Measurements from ENCODE around the gene CHRNG. TPM values are rescaled to one million over a fixed set of nuclear protein-coding genes. Genes with fewer than 3 reads are reported as not detected.

The CHRNG gene
- polyA plus RNA-seq, 2 of the 4 experiments (the other 2 are of a cell fraction), result not detected

- POLR2A ChIA-PET, result no interaction called here
- no peak for DNase-seq (ENCODE audit: low read depth in 1 of 2, low spot score in 1 of 2)
- WGBS (ENCODE audit: missing lambda C conversion rate), result 93% methylated on average over 15 of the region's 21 CpGs
- peak overlapping the region; percentile 58 to 85; a peak in 5 of 6 replicates for H3K27ac ChIP-seq
- H3K9me3 ChIP-seq, result no peaks in the 10 kb centered on the region
- FAIRE-seq, result no peak
- H3K4me1 ChIP-seq, result peaks cover 24% of the 10 kb centered on the region
- ATAC-seq, result no peak
- no peak for TF ChIP-seq MYC (IDR thresholded peaks at IDR 0.05; ENCODE audit: borderline replicate concordance, low read length)
- TF ChIP-seq FOSB (CRISPR knock-in tag; IDR thresholded peaks at IDR 0.05), result no peak
- peak overlapping the region; percentile 97 for H3K4me2 ChIP-seq
- CTCF ChIA-PET, result interaction anchor here (1.1 to 1.5 kb wide), 2 partner anchors 21 to 34 kb away, joined by 3 to 4 read pairs; no protein-coding TSS in a partner anchor
- peak overlapping the region; percentile 43; the same call in 2 of the 3 replicates for H3K4me3 ChIP-seq
These were observed 37.0 kb upstream of the CHRNG start for GRCh38 chr2:232502511-232502910.

DNA sequence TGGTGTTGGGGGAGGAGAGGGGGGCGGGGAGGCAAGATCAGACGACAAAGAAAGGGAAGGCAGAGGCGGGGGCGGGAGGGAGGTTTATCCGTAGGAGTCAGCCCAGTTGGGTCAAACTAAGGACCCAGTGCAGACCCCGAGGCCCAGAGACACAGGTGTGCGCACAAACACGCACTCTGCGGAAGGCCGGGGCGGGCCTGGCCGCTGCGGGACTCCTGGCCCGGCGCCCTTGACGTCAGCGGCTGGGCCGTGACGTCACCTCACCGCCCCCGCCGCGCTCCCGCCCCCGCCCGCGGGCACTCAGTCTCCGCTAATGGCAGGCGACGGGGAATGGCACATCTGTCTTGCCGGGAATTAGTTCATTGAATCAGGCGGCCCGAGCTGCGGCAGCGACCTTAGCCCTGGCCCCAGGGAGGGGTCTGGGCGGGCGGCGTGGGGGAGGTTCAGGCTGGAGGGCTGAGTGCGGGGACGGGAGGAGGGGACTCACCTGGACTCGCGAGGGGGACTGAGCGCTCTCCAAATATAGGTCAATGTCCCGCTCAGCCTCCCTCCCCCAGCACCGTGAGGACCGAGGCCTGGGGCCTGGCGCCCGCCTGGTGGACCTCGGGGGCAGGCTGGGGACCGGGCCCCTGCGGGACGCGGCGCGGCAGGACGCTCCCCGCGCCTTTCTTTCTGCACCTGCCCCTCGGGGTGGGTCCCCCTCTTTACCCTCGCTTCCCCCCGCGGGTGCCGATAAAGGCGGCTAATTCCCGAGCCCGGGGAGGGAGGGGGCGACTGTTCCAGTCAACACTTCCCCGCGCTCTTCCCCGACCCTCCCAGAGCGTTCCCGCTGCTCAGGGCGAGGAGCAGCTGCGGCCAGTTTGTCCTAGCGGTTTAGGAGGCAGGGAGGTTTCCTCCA, 36.3 kb upstream of the CHRNG start:
- ChIA-PET POLR2A (no interaction called here), CTCF (interaction anchor here (0.7 to 1.4 kb wide), 2 partner anchors 56 to 84 kb away, joined by 3 to 5 read pairs; no protein-coding TSS in a partner anchor)
- Histone ChIP-seq H3K4me1 (peaks cover 24% of the 10 kb centered on the region), H3K9me3 (no peaks in the 10 kb centered on the region), H3K4me2 (peak overlapping the region; percentile 97), H3K27ac (peak overlapping the region; percentile 58 to 85), H3K4me3 (peak overlapping the region; percentile 43)
- WGBS (ENCODE audit: missing lambda C conversion rate), result 77% methylated on average over 39 of the region's 75 CpGs
- peak in 1 of 2 experiments; percentile 41; a peak in 3 of 6 replicates for ATAC-seq
- peak; percentile 28 to 46 for DNase-seq (ENCODE audit: low read depth in 1 of 2, low spot score in 1 of 2)
- no peak for FAIRE-seq
- no peak for TF ChIP-seq EHMT2 (IDR thresholded peaks at IDR 0.05; ENCODE audit: low read depth)
- TF ChIP-seq KDM5A (IDR thresholded peaks at IDR 0.05), result no peak
- TF ChIP-seq PBX3 (IDR thresholded peaks at IDR 0.05), result no peak
- TF ChIP-seq TFCP2L1 (CRISPR knock-in tag; IDR thresholded peaks at IDR 0.05), result no peak
- TF ChIP-seq, protein P1, sequence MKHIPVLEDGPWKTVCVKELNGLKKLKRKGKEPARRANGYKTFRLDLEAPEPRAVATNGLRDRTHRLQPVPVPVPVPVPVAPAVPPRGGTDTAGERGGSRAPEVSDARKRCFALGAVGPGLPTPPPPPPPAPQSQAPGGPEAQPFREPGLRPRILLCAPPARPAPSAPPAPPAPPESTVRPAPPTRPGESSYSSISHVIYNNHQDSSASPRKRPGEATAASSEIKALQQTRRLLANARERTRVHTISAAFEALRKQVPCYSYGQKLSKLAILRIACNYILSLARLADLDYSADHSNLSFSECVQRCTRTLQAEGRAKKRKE (CRISPR knock-in tag; IDR thresholded peaks at IDR 0.05; ENCODE audit: low read depth), result no peak
- TF ChIP-seq TP53 (CRISPR knock-in tag; IDR thresholded peaks at IDR 0.05), result no peak
- TF ChIP-seq SREBF2 (IDR thresholded peaks at IDR 0.05), result no peak
- TF ChIP-seq ZSCAN20 (CRISPR knock-in tag; IDR thresholded peaks at IDR 0.05), result no peak
- TF ChIP-seq RAD21 (conservative IDR thresholded peaks at IDR 0.05 in 1 of 2, IDR thresholded peaks at IDR 0.05 in 1 of 2), result no peak
- no peak for TF ChIP-seq KDM1A (IDR thresholded peaks at IDR 0.05; ENCODE audit: low read depth)
- TF ChIP-seq, protein P2, sequence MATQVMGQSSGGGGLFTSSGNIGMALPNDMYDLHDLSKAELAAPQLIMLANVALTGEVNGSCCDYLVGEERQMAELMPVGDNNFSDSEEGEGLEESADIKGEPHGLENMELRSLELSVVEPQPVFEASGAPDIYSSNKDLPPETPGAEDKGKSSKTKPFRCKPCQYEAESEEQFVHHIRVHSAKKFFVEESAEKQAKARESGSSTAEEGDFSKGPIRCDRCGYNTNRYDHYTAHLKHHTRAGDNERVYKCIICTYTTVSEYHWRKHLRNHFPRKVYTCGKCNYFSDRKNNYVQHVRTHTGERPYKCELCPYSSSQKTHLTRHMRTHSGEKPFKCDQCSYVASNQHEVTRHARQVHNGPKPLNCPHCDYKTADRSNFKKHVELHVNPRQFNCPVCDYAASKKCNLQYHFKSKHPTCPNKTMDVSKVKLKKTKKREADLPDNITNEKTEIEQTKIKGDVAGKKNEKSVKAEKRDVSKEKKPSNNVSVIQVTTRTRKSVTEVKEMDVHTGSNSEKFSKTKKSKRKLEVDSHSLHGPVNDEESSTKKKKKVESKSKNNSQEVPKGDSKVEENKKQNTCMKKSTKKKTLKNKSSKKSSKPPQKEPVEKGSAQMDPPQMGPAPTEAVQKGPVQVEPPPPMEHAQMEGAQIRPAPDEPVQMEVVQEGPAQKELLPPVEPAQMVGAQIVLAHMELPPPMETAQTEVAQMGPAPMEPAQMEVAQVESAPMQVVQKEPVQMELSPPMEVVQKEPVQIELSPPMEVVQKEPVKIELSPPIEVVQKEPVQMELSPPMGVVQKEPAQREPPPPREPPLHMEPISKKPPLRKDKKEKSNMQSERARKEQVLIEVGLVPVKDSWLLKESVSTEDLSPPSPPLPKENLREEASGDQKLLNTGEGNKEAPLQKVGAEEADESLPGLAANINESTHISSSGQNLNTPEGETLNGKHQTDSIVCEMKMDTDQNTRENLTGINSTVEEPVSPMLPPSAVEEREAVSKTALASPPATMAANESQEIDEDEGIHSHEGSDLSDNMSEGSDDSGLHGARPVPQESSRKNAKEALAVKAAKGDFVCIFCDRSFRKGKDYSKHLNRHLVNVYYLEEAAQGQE (IDR thresholded peaks at IDR 0.05), result no peak
- TF ChIP-seq, protein P3, sequence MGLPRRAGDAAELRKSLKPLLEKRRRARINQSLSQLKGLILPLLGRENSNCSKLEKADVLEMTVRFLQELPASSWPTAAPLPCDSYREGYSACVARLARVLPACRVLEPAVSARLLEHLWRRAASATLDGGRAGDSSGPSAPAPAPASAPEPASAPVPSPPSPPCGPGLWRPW (IDR thresholded peaks at IDR 0.05), result no peak
- TF ChIP-seq ZC3H11A (IDR thresholded peaks at IDR 0.05), result no peak
- TF ChIP-seq HOXA7 (CRISPR knock-in tag; IDR thresholded peaks at IDR 0.05), result no peak
- TF ChIP-seq RFX5 (IDR thresholded peaks at IDR 0.05), result no peak
- TF ChIP-seq HOXB5 (CRISPR knock-in tag; IDR thresholded peaks at IDR 0.05), result no peak
- TF ChIP-seq POLR2AphosphoS2 (conservative IDR thresholded peaks at IDR 0.05; ENCODE audit: low read length), result no peak
- TF ChIP-seq RCOR1 (IDR thresholded peaks at IDR 0.05; ENCODE audit: low read depth, low read length), result no peak
- TF ChIP-seq GATA3 (IDR thresholded peaks at IDR 0.05; ENCODE audit: borderline replicate concordance), result no peak

Measured in A549 (cell line).